ENCODE measurements around the gene ABITRAM.
"Not testable (repeated sequence)": the region's sequence is repeated elsewhere in the genome, so short reads cannot be mapped to it uniquely, and the experiment has no call there.

ABITRAM gene

DNA sequence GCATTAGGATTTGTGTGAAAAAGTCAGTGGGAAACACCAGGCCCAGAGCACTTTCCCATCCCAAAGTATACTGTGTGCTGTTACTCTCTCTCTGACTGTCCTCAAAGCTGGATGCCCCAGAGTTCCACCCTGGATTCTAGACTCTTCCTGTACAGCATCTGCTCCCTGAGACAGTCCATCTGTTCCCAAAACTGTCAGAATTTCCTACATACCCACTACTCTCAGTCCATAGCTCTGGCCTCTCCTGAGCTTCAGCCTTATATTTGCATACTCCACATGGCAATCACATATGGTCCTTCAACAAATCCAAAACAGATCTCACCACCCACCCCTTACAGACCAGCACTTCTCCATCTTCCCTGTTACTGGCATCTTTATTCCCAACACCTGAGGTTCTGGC, 9.7 kb upstream of the ABITRAM start:
- in situ Hi-C loops (cut with MboI; ENCODE audit: low sequenced_read_pairs), result no loop called here

DNA sequence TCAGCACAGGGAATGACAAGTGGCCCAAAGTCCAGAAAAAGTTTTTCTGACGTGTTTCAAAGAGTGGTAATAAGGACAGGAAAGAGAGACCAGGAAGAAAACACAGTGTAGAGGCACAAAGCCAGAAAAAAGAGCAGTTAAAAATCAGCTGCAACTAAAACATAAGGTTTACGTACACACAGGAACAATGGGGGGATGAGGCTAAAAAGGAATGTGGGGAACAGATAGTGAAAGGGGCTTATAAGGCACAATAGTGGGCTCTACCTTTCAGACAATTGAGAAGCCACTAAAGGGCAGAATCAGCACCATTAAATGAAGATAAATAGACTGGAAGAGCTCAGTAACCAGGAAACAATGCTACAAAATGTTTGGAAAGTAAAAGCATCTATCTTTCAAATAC, 5.8 kb upstream of the ABITRAM start:
- in situ Hi-C loops (cut with MboI; ENCODE audit: low sequenced_read_pairs), result no loop called here

DNA sequence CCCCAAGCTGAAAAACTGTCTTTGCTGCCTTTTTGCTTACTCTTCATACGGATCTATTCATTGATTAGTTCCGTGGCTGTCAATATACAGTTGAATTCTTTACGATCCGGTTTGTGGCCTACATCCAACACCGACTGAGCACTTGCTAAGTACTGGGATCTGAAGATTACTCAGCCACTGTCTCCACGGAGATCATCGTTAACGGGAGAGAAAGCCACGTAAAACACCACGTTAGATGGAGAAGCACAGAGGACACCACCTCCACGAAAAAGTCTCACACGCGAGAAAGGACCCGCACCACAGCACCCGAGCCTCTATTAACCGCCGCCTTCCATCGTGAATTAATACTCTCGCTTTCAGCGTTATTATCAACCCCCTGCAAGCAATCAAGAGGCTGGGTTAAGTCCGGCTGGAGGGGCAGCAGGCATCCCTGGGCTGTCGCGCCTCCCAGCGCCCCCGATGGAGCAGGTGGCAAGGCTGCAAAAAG, 926 bp upstream of the ABITRAM start:
- in situ Hi-C loops (cut with MboI; ENCODE audit: low sequenced_read_pairs), result no loop called here

DNA sequence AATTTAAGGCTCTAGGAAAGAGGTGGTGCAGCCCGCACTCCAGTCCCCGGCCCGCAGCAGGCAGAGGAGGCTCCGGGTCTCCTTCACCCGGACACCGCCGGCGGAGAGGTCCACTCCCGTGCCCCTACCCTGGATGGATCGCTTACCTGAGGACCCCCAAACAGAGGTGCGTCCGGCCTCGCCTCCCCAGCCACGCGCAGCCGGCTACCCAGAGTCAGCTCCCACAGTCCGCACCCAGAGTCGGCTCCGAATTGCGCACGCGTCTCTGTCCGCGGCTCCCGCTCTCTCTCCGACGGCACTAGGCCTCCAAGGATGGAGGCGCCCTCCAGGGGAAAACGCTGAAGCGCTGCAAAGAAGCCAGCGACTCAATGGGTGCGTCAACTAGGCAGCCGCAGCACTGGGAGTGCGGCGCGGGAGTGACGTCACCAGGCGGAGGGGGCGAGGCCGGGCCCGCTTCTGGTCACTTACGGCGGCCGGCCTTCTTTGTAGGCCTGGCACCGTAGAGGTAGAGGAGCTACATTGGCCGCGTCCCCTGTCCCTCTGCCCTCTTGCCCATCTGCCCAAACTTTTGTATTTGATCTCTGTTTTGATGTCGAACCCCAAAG, 380 bp upstream of the ABITRAM start, which contains the start of gene ELP1:
Gene ELP1 (minus strand): TSS at position 407 of the 605 bp plus-strand sequence. CDS start 2,978 bp downstream, outside the sequence.
- in situ Hi-C loops (cut with MboI; ENCODE audit: low sequenced_read_pairs), result no loop called here

DNA sequence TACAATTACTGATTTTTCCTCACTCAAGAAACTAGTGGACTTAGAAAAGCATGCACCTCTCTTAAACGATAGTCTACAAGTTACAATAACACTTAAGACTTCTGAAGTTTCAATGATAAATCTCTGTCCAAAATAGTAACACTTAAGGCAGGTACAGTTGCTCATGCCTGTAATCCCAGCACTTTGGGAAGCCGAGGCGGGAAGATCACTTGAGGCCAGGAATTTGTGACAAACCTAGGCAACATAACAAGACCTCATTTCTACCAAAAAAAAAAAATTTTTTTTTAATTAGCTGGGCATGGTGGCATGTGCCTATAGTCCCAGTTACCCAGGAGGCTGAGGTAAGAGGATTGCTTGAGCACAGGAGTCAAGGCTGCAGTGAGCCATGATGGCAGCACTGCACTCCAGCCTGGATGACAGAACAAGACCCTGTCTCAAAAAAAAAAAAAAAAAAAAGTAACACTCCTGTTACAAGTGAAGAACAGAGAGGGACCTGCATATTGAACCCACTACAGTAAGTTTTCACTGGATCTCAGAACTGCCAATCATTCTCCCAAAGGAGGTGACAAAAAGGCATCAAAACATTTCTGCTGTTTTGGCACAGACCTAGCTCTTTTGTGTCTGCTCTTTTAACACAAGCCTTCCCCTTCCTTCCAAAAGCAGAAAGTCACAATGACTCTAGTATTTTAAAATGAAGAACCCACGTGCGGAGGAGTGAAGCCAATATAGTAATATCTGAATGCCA, 3.5 kb downstream of the ABITRAM start:
- in situ Hi-C loops (cut with MboI; ENCODE audit: low sequenced_read_pairs), result no loop called here

DNA sequence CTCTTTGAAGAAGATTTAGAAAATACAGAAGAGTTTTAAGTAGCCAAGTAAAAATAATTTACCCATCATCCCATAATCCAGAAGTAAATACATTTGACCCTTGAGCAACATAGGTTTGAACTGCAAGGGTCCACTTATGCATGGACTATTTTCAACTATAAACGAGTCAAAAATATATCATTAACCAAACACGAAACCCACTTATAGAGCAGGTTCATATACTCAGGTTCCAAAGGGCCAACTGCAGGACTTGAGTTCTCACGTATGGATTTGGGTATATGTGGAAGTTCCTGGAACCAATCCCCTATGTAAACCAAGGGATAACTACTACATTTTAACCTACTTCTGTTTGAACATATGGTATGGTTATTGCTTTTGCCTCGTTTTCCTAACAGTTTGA, 5.8 kb downstream of the ABITRAM start:
- in situ Hi-C loops (cut with MboI; ENCODE audit: low sequenced_read_pairs), result no loop called here

DNA sequence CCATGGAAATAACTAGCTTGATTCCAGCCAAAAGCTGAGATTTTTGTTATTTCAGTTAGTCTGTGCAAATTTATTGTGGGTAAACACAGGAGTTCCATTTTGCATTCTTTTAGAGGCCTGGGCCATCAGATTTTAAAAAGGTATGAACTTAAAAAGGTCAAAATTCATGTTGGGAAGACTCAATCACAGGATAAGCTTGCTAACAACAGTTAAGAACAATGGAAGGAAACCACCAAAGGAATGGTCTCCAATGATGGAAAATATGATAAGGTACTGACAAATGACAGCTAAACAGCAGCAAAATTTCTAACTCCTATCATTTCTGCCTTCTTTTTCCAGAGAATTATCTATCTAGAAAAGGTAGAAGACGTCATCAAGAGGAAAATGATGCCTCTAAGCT, 16.0 kb downstream of the ABITRAM start:
- in situ Hi-C loops (cut with MboI; ENCODE audit: low sequenced_read_pairs), result no loop called here

DNA sequence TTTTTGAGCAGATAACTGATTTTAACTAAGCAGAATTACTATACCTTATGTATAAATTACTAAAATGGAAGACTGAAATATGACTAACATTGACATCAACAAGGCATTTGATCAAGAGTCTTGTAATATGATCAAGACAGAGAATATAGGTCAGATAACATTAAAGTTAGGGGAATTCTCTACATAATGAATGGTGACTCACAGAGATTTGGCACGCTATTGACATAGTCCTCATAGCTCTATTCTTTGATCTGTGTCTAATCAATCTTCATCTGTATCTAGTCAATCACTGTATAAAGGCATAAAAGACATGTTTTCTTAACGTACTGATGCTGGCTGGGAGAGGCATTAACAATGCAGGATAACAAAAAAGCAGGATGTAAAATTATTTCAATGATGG, 17.4 kb downstream of the ABITRAM start:
- in situ Hi-C loops (cut with MboI; ENCODE audit: low sequenced_read_pairs), result no loop called here

DNA sequence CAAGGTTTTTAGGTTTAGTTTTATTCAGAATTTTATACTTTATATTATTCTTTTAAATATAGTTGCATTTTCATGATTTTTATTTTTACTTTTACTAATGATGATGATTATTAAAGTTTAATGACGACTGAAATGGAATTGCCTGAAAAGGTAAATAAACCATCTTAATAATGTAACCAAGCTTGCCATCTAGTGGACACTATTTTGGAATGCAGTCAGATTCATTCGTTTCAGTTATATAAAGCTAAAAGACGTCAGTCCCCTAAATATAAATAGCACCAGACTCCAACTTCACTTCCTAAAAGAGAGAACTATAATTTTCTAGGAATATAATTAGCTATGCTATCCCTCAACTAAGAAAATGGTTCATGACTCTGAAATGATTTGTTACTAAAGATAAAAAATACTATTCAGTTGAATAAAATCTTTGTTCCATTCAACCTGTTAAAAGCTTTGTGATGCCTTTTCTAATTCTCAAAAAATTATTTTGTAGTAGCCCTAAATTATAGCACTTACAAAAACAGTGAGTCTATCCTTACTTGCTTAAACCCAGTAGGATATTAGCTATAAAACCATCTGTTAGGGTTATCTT, 19.9 kb downstream of the ABITRAM start:
- in situ Hi-C loops (cut with MboI; ENCODE audit: low sequenced_read_pairs), result no loop called here

DNA sequence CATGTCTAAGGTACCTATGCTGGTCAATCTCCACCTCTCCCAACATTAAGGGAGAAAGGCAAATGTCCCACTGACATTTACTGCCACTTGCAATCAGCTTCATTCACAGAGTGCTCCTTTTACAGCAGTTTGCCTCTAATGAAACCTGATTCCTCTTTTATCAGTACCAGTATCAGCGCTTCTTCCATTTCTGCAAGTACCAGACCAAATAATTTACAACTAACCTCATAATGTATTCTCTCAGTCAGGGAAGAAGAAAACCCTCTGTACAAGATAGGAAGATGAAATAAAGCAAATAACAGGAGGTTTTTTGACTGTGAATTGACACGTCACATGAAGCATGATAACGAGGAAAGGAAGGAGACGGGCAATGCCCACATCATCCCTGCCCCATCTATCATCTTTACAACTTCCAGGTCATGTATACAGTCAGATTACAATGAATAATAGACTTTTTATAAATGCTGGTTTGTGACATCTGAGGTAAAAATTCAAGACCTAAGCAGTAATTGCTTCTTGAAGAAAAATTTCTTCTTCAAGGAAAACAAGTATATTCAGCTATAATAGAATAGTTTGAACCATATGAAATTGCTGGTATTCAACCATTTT, 21.9 kb downstream of the ABITRAM start:
- in situ Hi-C loops (cut with MboI; ENCODE audit: low sequenced_read_pairs), result no loop called here

DNA sequence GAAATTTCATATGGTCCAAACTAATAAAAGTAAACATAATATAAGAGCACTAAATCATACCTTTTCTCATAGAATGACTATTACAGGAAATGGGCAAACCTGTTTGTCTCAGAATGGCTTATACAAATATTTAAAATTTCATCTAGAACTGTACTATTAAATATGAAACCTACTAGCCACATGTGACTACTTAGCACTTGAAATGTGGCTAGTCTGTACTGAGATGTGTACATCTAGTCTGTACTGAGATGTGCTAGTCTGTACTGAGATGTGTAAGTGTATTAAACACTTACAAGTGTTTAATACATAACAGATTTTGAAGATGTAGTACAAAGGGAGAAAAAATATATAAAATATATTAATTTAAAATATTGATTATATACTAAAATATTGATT, 22.4 kb downstream of the ABITRAM start:
- in situ Hi-C loops (cut with MboI; ENCODE audit: low sequenced_read_pairs), result no loop called here

DNA sequence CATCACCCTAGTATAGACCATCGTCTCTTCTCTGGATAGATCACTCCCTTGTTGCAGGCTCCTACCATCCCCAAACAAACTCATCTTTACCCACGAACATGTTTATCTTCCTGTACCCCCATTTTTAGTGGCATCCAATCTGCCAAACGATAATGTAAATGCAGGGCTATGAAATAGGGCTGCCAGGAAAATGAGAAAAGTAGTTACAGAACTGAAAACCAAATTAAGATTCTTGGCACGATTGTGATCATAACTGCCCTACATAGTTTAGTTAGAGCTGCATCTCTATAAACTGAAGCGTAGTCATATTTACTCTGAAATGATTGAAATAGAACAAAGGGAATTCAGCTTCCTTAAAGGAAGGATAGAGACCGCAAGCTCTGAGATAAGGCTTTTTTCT, 26.1 kb downstream of the ABITRAM start:
- in situ Hi-C loops (cut with MboI; ENCODE audit: low sequenced_read_pairs), result no loop called here

DNA sequence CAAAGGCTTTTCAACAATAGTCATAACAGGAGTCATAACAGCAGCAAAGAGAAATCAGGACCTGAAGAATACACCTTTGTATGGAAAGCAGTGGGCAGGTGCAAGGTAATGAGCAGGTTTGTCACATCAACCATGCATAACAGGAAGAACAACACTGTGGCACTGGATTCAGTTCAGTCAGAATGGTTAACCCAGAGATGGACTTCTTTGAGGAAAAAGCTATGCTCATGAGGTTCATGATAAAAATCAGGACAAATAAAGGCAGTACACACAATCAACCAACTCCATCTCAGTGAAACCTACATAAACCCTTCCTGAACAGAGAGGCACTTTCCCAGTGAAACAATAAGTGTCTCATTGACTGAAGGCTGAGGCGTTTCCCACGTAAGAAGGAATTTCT, 27.0 kb downstream of the ABITRAM start:
- in situ Hi-C loops (cut with MboI; ENCODE audit: low sequenced_read_pairs), result no loop called here

DNA sequence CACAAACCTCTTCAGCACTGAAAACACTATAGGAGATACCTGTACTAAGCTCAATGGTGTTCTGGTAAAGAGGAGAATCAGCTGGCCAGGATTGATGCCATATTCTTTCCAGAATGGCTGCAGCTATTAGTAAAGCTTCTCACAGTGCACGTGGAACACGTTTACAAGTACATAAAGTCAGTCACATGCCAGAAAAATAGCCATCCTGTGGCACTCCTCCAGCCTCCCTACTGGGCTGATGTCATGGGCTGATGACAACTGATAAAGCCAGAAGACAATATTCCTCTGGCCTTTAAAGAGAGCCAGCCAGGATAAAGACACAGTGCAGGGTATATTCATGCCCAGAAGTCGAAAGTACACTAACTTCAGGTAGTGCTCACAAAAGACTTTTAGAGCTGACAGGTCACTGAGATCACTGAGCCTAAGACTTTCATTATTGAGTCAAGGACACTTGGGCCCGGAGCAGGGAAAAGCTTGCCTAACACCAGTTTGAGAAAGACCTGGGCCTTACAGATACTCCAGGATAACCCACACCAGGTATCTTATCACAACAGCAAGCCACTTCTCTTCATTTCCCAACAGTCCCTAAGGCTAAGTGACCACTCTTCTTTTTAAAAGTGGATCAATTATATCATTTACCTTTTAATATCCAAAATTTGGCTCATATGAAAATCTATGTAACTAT, 29.4 kb downstream of the ABITRAM start:
- in situ Hi-C loops (cut with MboI; ENCODE audit: low sequenced_read_pairs), result no loop called here

DNA sequence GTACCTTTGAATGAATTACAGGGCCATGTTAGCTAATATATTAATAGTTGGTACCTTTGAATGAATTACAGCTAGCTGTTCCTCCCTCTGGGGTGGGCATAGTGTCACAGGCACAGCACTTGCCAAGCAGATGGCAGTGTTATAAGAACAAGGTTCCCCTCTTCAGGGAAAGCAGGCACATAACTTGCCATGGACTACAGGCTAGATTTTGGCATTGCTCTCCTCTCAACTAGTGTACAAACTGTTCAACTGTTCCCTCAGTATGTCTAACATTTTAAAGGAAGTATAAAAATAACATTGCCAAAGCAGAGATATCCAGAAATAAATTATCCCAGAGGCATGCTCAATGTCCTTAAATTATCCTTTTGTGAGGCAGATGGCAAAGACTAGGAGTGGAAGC, 33.7 kb downstream of the ABITRAM start:
- in situ Hi-C loops (cut with MboI; ENCODE audit: low sequenced_read_pairs), result no loop called here

DNA sequence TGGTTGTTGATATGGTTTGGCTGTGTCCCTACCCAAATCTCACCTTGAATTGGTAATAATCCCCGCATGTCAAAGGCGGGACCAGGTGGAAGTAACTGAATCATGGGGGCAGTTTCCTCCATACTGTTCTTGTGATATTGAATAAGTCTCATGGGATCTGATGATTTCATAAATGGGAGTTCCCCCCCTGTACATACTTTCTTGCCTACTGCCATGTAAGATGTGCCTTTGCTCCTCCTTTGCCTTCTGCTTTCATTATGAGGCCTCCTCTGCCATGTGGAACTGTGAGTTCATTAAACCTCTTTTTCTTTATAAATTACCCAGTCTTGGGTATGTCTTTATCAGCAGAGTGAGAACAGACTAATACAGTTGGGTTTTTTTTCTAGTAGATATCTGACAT, 37.2 kb downstream of the ABITRAM start:
- in situ Hi-C loops (cut with MboI; ENCODE audit: low sequenced_read_pairs), result not testable (repeated sequence)

DNA sequence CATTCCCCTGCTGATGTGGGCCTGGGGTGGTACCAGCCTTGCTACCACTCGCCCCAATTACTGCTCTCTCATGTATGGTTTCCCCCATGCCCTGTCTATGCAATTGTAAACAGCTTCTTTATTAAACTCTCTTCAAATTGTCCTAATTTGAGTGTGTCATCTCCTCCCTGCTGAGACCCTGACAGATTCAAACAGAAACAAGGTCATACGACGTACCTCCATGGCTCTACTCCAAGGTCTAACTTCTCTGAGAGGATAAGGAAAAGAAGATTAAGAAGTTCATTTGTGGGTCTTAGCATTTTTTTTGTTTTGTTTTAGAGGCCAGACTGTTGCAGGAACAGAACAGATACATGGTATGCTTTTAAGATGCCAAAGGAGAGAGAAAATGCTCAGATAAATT, 38.0 kb downstream of the ABITRAM start:
- in situ Hi-C loops (cut with MboI; ENCODE audit: low sequenced_read_pairs), result no loop called here

DNA sequence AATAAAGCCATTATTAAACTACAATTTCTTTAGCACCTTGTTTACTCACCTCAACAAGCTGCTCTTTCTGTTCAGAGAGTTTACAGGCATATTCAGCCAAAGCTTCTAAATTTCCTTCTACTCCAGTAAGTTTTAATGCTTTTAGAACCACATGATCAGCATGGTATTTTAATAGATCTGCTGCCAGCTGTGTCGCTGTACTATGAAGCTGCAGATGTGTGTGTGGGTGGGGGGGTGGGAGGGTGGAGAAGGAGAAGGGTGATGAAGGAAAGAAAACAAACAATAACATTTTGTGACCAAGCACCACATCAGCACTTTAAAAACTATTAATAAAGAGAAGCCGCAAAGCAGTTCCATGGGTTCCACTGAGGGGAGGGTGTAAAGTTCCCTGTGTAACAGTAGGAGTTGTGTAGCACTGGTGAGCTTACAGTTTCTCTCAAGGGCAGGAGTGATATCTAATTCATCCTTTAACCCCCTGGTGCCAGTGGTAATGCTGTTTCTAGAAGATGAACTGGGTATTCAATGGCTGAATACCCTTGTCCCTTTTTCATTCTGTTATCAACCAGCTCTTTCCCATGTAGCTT, 38.5 kb downstream of the ABITRAM start:
- in situ Hi-C loops (cut with MboI; ENCODE audit: low sequenced_read_pairs), result no loop called here

DNA sequence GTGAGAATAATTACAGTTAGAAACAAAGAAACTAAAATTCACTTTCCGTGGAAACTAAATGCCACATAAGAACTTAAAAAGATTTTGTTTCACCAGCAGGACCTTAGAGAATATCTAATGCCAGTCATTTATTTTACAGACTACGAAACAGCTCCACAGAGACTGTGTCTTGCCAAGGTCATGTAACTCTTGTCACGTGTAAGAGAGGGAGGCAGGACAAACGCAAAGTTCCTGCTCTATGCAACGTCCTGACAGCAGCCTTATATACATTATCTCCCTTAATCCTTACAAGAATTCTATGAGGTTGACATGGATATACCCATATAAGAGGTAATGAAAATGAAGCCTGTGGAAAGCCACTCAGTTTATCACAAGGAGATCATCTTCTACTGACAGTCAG, 39.7 kb downstream of the ABITRAM start:
- in situ Hi-C loops (cut with MboI; ENCODE audit: low sequenced_read_pairs), result no loop called here

DNA sequence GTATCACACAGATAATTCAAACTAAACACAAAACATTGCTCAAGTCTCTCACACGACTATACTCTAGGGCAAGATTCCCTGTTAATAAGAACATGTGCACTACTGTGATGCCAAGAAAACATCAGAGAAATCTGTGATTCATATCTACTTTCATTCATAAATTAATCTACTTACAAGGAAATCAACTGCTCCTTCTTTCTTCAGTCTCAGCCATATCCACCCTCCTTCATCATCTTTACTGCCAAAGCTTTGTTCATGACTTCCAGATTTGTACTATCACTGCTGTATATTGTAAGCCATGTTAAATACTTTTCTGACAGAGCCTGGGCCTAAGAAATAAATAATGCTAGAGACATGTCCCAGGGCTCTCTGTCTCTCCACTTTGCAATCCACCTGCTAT, 44.0 kb downstream of the ABITRAM start:
- in situ Hi-C loops (cut with MboI; ENCODE audit: low sequenced_read_pairs), result no loop called here

DNA sequence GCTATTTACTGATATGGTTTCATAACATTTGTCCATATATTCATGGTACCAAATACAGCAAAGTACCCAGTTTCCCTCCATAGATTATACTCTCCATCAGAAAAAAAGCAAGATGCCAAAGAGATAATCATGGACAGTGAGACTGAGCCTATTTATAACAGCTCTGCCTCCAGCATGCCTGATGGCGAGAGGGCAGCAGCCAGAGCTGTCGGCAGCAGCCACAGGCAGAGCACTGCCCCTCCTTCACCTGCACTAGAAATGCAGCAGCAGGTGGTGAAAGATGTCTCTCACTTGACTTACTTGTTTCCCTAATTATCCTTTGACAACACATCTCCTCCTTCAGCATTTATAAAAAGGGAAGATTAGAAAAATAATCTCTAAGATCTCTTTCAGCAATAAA, 46.7 kb downstream of the ABITRAM start:
- in situ Hi-C loops (cut with MboI; ENCODE audit: low sequenced_read_pairs), result no loop called here
